Measurements from ENCODE around the gene DGLUCY.

- TF ChIP-seq SOX13 (IDR thresholded peaks at IDR 0.05) (no peak), SOX13 (CRISPR knock-in tag; conservative IDR thresholded peaks at IDR 0.05 in 1 of 2, IDR thresholded peaks at IDR 0.05 in 1 of 2) (no peak), AKAP8 (CRISPR knock-in tag; IDR thresholded peaks at IDR 0.05) (no peak), MAFG (CRISPR knock-in tag; IDR thresholded peaks at IDR 0.05) (no peak), FOXK2 (IDR thresholded peaks at IDR 0.05) (no peak), HNRNPK (IDR thresholded peaks at IDR 0.05; ENCODE audit: low read depth, low read length, poor library complexity, severe bottlenecking) (no peak), ZBTB39 (CRISPR knock-in tag; IDR thresholded peaks at IDR 0.05) (no peak), ZNF646 (CRISPR knock-in tag; IDR thresholded peaks at IDR 0.05) (no peak)
Measured at GRCh38 chr14:91154851-91155625, 41.2 kb downstream of the DGLUCY start.

Measured in HepG2 (cell line).